Measurements from ENCODE around the gene ANKRD9. TPM values are rescaled to one million over a fixed set of nuclear protein-coding genes. Genes with fewer than 3 reads are reported as not detected.

ANKRD9 gene
- total and polyA plus RNA-seq, 2 of the 13 experiments (the other 11 are each of a cell fraction or from before 2014, with no cell fraction given) = 10.0 to 15.0 TPM

DNA sequence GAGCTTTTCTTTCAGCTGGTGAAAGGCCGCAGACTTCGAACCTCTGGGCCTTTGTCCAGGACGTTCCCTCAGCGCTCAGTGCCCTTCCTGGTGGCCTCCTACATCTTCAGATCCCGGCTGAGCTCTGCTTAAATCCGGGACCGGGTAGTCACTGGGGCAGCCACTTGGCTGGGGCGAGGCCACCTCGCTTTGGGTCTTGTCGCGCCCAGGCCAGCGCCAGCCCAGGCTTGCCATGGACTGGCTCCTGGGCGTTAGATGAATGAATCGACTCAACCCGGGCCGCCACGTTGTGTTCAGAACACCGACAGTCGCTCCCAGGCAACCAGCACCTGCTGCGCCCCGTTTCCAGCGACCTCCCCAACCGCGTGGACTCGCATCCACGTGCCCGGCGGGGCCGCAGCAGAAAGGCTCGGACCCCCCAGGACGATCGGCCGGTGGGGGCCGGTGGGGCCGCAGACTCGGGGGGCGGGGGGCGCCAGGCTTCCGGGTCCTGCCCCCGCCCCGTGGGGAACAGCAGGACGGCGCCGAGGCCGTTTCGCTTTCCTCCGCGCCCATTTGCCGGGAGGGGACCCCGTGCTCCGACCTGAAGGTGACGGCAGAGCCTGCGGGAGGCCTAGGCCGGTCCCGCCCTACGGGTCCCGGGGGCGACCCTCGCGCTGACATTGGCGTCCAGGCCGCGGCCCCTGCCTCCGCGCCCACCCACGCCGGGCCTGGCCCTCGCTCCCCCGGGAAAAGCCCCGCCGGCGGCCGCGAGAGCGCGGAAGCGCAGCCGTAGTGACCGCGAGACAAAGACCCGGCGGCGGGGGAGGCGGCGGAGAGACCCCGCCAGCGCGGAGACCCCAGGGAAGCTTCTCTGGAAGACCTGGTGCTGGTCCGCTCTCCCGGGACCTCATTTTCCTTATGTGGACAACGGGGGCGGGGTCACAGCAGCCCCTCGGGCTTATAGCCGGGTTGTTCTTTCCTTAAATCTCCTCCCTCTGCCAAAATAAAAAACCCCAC is 45.5 kb upstream of the ANKRD9 start:
- peak; percentile 31 for TF ChIP-seq AGO2 (optimal IDR thresholded peaks at IDR 0.05; ENCODE audit: low read depth, low read length)
- no peak for TF ChIP-seq REL (CRISPR knock-in tag; conservative IDR thresholded peaks at IDR 0.05)
- no peak for TF ChIP-seq CEBPG (CRISPR knock-in tag; IDR thresholded peaks at IDR 0.05)
- no peak for TF ChIP-seq ZNF510 (CRISPR knock-in tag; IDR thresholded peaks at IDR 0.05; ENCODE audit: low read depth)
- TF ChIP-seq PTBP1 (IDR thresholded peaks at IDR 0.05; ENCODE audit: low read depth, low read length, poor library complexity, severe bottlenecking) = no peak
- TF ChIP-seq MIXL1 (CRISPR knock-in tag; IDR thresholded peaks at IDR 0.05) = no peak
- no peak for TF ChIP-seq SMARCC2 (IDR thresholded peaks at IDR 0.05)
- TF ChIP-seq, protein P1, sequence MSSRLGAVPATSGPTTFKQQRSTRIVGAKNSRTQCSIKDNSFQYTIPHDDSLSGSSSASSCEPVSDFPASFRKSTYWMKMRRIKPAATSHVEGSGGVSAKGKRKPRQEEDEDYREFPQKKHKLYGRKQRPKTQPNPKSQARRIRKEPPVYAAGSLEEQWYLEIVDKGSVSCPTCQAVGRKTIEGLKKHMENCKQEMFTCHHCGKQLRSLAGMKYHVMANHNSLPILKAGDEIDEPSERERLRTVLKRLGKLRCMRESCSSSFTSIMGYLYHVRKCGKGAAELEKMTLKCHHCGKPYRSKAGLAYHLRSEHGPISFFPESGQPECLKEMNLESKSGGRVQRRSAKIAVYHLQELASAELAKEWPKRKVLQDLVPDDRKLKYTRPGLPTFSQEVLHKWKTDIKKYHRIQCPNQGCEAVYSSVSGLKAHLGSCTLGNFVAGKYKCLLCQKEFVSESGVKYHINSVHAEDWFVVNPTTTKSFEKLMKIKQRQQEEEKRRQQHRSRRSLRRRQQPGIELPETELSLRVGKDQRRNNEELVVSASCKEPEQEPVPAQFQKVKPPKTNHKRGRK (CRISPR knock-in tag; IDR thresholded peaks at IDR 0.05) = no peak
- Histone ChIP-seq H3K9me3 (ENCODE audit: low read length) (no peaks in the 10 kb centered on the region), H3K4me1 (ENCODE audit: insufficient read depth, low read length) (peaks cover 26% of the 10 kb centered on the region), H3K9ac (ENCODE audit: insufficient read depth, low read depth, low read length) (no peak overlapping the region), H2AFZ (ENCODE audit: low read length) (no peak overlapping the region), H3K79me2 (ENCODE audit: insufficient read depth, low read length) (no peaks in the 10 kb centered on the region), H4K20me1 (ENCODE audit: insufficient read depth, low read length) (no peaks in the 10 kb centered on the region), H3K36me3 (replicated peaks in 1 of 2; ENCODE audit: control insufficient read depth in 1 of 2, insufficient read depth in 2 of 2, low read length in 2 of 2) (0 out of 5 replicates have a peak, but pooled peaks cover 0 to 2% of the 10 kb centered on the region in 2 experiments), H3K27me3 (ENCODE audit: control insufficient read depth in 1 of 2, insufficient read depth in 2 of 2, low read length in 2 of 2) (no peaks in the 10 kb centered on the region; a peak in 1 of 5 replicates), H3K4me2 (ENCODE audit: low read depth, low read length) (no peak overlapping the region), H3K27ac (ENCODE audit: extremely low read length, insufficient read depth, low read length) (no peak overlapping the region), H3K4me3 (replicated peaks in 1 of 3; ENCODE audit: insufficient read depth in 1 of 3, low read depth in 2 of 3, low read length in 3 of 3) (no peak overlapping the region)
- in situ Hi-C loops (cut with HindIII; ENCODE audit: extremely low pct_ligation_motif_present, low pct_unique_long_range_greater_than_20kb) = no loop called here
- ChIA-PET CTCF (ENCODE audit: low intra/inter-chr PET ratio, low total read pairs) (no interaction called here), POLR2A (no interaction called here)
- ATAC-seq (no peak), FAIRE-seq (no peak), DNase-seq (ENCODE audit: low spot score) (no peak)
- intact Hi-C loops (cut with micrococcal nuclease; ENCODE audit: unreplicated experiment) = no loop called here
- BruUV-seq (replicated peaks) = no TSS peak
- 97% methylated on average over 69 of the region's 94 CpGs for WGBS (ENCODE audit: low lambda C conversion rate)
